ENCODE results near the gene DTHD1. TPM values are rescaled to one million over a fixed set of nuclear protein-coding genes. Genes with fewer than 3 reads are reported as not detected.

The DTHD1 gene
- total RNA-seq, 4 donors from 2014 or later, result 0.68 to 1.3 TPM; not detected in 2

- WGBS, 2 donors (ENCODE audit: low coverage in 1 of 2), result 73 to 81% methylated on average over 2 of the region's 2 CpGs
These were observed 17.1 kb upstream of the DTHD1 start for GRCh38 chr4:36264207-36264826.

GRCh38 chr4:36267486-36268268 is 13.7 kb upstream of the DTHD1 start:
- Histone ChIP-seq H3K36me3 (no peaks in the 10 kb centered on the region), H3K27ac (no peak overlapping the region), H3K9me3 (no peaks in the 10 kb centered on the region), H3K4me3 (no peak overlapping the region), H3K27me3 (no peaks in the 10 kb centered on the region), H3K4me1 (no peaks in the 10 kb centered on the region)
- 65 to 68% methylated on average over 2 of the region's 2 CpGs for WGBS, 2 donors (ENCODE audit: low coverage in 1 of 2)
- no peak for DNase-seq
- in situ Hi-C loops (cut with MboI; ENCODE audit: low pct_ligation_motif_present in 1 of 4, low pct_unique_long_range_greater_than_20kb in 1 of 4, low sequenced_read_pairs in 3 of 4), result no loop called here
- TF ChIP-seq POLR2AphosphoS5 (IDR thresholded peaks at IDR 0.05) (no peak), EP300 (IDR thresholded peaks at IDR 0.05; ENCODE audit: low read depth) (no peak), POLR2A (IDR thresholded peaks at IDR 0.05) (no peak), CTCF (IDR thresholded peaks at IDR 0.05) (no peak)
- intact Hi-C loops (cut with DNase I; ENCODE audit: low total_unique reads), result no loop called here

More at GRCh38 chr4:36264207-36264826, 17.1 kb upstream of the DTHD1 start:
- no peak for TF ChIP-seq POLR2AphosphoS5 (IDR thresholded peaks at IDR 0.05)
- no peak for TF ChIP-seq CTCF (IDR thresholded peaks at IDR 0.05)
- no peak for TF ChIP-seq POLR2A (IDR thresholded peaks at IDR 0.05)
- no peak for TF ChIP-seq EP300 (IDR thresholded peaks at IDR 0.05; ENCODE audit: low read depth)
- in situ Hi-C loops (cut with MboI; ENCODE audit: low pct_ligation_motif_present in 1 of 4, low pct_unique_long_range_greater_than_20kb in 1 of 4, low sequenced_read_pairs in 3 of 4) (no loop called here), intact Hi-C loops (cut with DNase I; ENCODE audit: low total_unique reads) (no loop called here)
- no peak for DNase-seq
- Histone ChIP-seq H3K27me3 (no peaks in the 10 kb centered on the region), H3K36me3 (no peaks in the 10 kb centered on the region), H3K9me3 (no peaks in the 10 kb centered on the region), H3K4me1 (no peaks in the 10 kb centered on the region), H3K4me3 (no peak overlapping the region), H3K27ac (no peak overlapping the region)

DNA sequence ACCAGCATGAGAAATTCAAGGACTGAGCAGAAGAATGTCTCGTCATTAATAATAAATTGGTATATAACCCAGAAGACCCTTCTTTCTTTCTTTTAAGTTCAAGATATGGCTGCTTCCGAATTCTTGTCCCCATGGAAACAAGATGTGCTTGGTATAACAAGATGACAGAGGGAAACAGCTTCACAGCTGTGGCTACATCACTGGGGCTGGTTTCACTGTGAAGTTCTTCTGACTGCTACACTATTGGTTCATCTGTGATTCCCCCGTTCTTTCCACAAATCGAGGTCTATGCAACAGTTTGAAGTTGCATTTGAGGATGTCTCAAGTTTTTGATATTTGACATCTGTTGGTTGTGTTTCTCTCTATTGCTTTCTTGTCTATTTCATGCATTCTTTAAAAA is 12.3 kb upstream of the DTHD1 start:
- DNase-seq, result no peak
- intact Hi-C loops (cut with DNase I; ENCODE audit: low total_unique reads), result no loop called here
- Histone ChIP-seq H3K4me1 (no peaks in the 10 kb centered on the region), H3K27me3 (no peaks in the 10 kb centered on the region), H3K27ac (no peak overlapping the region), H3K36me3 (no peaks in the 10 kb centered on the region), H3K4me3 (no peak overlapping the region), H3K9me3 (no peaks in the 10 kb centered on the region)
- WGBS, 2 donors (ENCODE audit: low coverage in 1 of 2), result 68 to 74% methylated on average over 4 of the region's 4 CpGs
- in situ Hi-C loops (cut with MboI; ENCODE audit: low pct_ligation_motif_present in 1 of 4, low pct_unique_long_range_greater_than_20kb in 1 of 4, low sequenced_read_pairs in 3 of 4), result no loop called here
- TF ChIP-seq EP300 (IDR thresholded peaks at IDR 0.05; ENCODE audit: low read depth), result no peak
- TF ChIP-seq CTCF (IDR thresholded peaks at IDR 0.05), result no peak
- TF ChIP-seq POLR2A (IDR thresholded peaks at IDR 0.05), result no peak
- no peak for TF ChIP-seq POLR2AphosphoS5 (IDR thresholded peaks at IDR 0.05)

- no peaks in the 10 kb centered on the region for H3K9me3 ChIP-seq
- DNase-seq, result no peak
- 82 to 88% methylated on average over 5 of the region's 5 CpGs for WGBS, 2 donors (ENCODE audit: low coverage in 1 of 2)
- H3K27ac ChIP-seq, result no peak overlapping the region
- in situ Hi-C loops (cut with MboI; ENCODE audit: low pct_ligation_motif_present in 1 of 4, low pct_unique_long_range_greater_than_20kb in 1 of 4, low sequenced_read_pairs in 3 of 4), result no loop called here
- no peaks in the 10 kb centered on the region for H3K27me3 ChIP-seq
- H3K4me3 ChIP-seq, result no peak overlapping the region
- H3K4me1 ChIP-seq, result no peaks in the 10 kb centered on the region
- no peaks in the 10 kb centered on the region for H3K36me3 ChIP-seq
- intact Hi-C loops (cut with DNase I; ENCODE audit: low total_unique reads), result no loop called here
- no peak for TF ChIP-seq CTCF (IDR thresholded peaks at IDR 0.05)
- TF ChIP-seq POLR2A (IDR thresholded peaks at IDR 0.05), result no peak
- no peak for TF ChIP-seq POLR2AphosphoS5 (IDR thresholded peaks at IDR 0.05)
- no peak for TF ChIP-seq EP300 (IDR thresholded peaks at IDR 0.05; ENCODE audit: low read depth)
These were observed 11.8 kb upstream of the DTHD1 start for GRCh38 chr4:36269533-36270173.
